IMR-90 (cell line): ENCODE results near the gene SRMS.

ENCODE experiments used
- CEBPB ChIP-seq: IDR thresholded peaks from 2 replicates; pipeline ENCODE4 v1.6.1; 2012; ENCODE audit warnings: low read depth, low read length, improper control_type of control experiment
- CHD1 ChIP-seq: IDR thresholded peaks from 2 replicates; pipeline ENCODE4 v1.6.1; 2012; ENCODE audit warnings: low read depth, low read length, improper control_type of control experiment
- FOS ChIP-seq: fragments of 150-350 bp; IDR thresholded peaks from 2 replicates; pipeline ENCODE4 v1.6.1; 2016; ENCODE audit warnings: low read depth, low read length
- MAFK ChIP-seq: IDR thresholded peaks from 2 replicates; pipeline ENCODE4 v1.6.1; 2012; ENCODE audit warnings: low read depth, low read length, improper control_type of control experiment
- MAZ ChIP-seq: IDR thresholded peaks from 2 replicates; pipeline ENCODE4 v1.6.1; 2012; ENCODE audit warnings: low read depth, mild to moderate bottlenecking, low read length, improper control_type of control experiment, moderate library complexity, borderline replicate concordance
- NFE2L2 ChIP-seq: fragments of 150-350 bp; IDR thresholded peaks from 2 replicates; pipeline ENCODE4 v1.6.1; 2016; ENCODE audit warnings: low read depth, mild to moderate bottlenecking, low read length
- POLR2A ChIP-seq: IDR thresholded peaks from 2 replicates; pipeline ENCODE4 v1.6.1; 2012; ENCODE audit warnings: mild to moderate bottlenecking, low read depth, low read length
- RAD21 ChIP-seq: IDR thresholded peaks from 2 replicates; pipeline ENCODE4 v1.6.1; 2012; ENCODE audit warnings: low read length, improper control_type of control experiment
- RCOR1 ChIP-seq: IDR thresholded peaks from 2 replicates; pipeline ENCODE4 v1.6.1; 2012; ENCODE audit warnings: mild to moderate bottlenecking, low read length, improper control_type of control experiment; ENCODE audit not compliant: insufficient replicate concordance
- RFX5 ChIP-seq: IDR thresholded peaks from 2 replicates; pipeline ENCODE4 v1.8.0; 2012; ENCODE audit warnings: low read depth, mild to moderate bottlenecking, low read length, moderate library complexity
- SMC3 ChIP-seq: fragments of 150-350 bp; IDR thresholded peaks from 2 replicates; pipeline ENCODE4 v1.6.1; 2016; ENCODE audit warnings: low read depth, mild to moderate bottlenecking, antibody characterized with exemption, low read length, moderate library complexity
- TF ChIP-seq, protein P1 (sequence below): conservative IDR thresholded peaks from 2 replicates; pipeline ENCODE4 v1.5.1; 2012; ENCODE audit warnings: mild to moderate bottlenecking, low read depth, low read length, improper control_type of control experiment
- TF ChIP-seq, protein P2 (sequence below): fragments of 150-350 bp; IDR thresholded peaks from 2 replicates; pipeline ENCODE4 v1.6.1; 2016; ENCODE audit warnings: low read depth, mild to moderate bottlenecking, low read length, moderate library complexity, borderline replicate concordance
- TF ChIP-seq, protein P3 (sequence below): fragments of 150-350 bp; IDR thresholded peaks from 2 replicates; pipeline ENCODE4 v1.6.1; 2017; ENCODE audit warnings: mild to moderate bottlenecking, antibody characterized with exemption, low read length, low read depth

DNA sequence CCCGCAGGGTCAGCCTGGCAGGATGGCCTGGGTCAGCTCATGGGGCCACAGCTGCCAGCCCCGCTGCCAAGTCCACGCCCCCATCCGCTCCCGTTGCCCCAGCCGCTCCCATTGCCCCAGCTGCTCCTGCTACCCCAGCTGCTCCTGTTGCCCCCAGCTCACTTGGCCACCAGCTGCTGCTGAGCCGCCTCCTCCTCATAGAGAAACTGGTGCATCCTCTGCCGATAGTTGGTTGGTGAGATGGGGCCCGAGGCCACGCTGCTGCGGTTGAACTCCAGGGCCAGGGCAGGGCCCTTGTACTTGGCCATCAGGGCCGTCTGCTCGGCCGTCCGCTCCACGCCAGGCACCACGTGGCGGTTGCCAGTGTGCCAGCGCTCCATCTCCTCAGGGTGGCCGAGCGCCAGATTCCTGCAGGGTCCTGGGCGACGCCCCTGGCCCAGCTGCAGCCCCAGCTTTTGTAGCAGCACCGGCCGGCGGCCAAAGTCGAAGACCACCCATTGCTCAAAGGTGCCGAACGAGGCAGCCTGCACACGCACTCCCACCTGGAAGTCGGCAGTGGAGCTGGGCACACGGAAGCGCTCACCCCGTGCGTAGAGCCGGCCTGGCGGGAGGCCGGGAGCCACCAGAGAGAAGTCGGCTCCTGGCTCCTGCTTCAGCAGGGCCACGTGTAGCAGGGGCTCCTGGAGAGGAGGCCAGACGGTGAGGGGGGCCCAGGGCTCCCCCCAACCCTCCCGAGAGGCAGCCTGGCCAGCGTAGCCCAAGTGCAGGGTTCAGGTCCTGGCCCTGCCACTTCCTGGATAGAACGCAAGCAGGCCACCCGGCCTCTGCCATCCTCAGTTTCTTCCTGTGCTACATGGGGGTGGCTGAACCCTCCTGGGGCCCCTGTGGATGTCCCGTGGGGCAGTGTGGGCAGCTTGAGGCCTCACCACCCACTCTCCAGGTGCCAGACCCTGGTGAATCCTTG lies 21.7 kb upstream of the SRMS start:
- TF ChIP-seq, protein P1, sequence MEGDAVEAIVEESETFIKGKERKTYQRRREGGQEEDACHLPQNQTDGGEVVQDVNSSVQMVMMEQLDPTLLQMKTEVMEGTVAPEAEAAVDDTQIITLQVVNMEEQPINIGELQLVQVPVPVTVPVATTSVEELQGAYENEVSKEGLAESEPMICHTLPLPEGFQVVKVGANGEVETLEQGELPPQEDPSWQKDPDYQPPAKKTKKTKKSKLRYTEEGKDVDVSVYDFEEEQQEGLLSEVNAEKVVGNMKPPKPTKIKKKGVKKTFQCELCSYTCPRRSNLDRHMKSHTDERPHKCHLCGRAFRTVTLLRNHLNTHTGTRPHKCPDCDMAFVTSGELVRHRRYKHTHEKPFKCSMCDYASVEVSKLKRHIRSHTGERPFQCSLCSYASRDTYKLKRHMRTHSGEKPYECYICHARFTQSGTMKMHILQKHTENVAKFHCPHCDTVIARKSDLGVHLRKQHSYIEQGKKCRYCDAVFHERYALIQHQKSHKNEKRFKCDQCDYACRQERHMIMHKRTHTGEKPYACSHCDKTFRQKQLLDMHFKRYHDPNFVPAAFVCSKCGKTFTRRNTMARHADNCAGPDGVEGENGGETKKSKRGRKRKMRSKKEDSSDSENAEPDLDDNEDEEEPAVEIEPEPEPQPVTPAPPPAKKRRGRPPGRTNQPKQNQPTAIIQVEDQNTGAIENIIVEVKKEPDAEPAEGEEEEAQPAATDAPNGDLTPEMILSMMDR: no peak
- TF ChIP-seq MAZ (no peak), POLR2A (no peak), CEBPB (no peak), FOS (no peak), MAFK (no peak), SMC3 (no peak), RAD21 (no peak), NFE2L2 (no peak), RCOR1 (no peak), RFX5 (no peak), CHD1 (no peak)
- TF ChIP-seq, protein P2, sequence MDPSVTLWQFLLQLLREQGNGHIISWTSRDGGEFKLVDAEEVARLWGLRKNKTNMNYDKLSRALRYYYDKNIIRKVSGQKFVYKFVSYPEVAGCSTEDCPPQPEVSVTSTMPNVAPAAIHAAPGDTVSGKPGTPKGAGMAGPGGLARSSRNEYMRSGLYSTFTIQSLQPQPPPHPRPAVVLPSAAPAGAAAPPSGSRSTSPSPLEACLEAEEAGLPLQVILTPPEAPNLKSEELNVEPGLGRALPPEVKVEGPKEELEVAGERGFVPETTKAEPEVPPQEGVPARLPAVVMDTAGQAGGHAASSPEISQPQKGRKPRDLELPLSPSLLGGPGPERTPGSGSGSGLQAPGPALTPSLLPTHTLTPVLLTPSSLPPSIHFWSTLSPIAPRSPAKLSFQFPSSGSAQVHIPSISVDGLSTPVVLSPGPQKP: no peak
- TF ChIP-seq, protein P3, sequence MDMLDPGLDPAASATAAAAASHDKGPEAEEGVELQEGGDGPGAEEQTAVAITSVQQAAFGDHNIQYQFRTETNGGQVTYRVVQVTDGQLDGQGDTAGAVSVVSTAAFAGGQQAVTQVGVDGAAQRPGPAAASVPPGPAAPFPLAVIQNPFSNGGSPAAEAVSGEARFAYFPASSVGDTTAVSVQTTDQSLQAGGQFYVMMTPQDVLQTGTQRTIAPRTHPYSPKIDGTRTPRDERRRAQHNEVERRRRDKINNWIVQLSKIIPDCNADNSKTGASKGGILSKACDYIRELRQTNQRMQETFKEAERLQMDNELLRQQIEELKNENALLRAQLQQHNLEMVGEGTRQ: no peak
